MG63 (cell line): ENCODE measurements around the gene LHFPL6. TPM values are rescaled to one million over a fixed set of nuclear protein-coding genes. Genes with fewer than 3 reads are reported as not detected.

Experiments used
- DNase-seq: peaks from one replicate; pipeline ENCODE4 v3.0.0-alpha.2; 2020
- H3K27me3 ChIP-seq: fragments of 250-450 bp; sonication (Bioruptor Pico); 2 replicates; pipeline ENCODE4 v1.5.1; 2020; ENCODE audit warnings: mild to moderate bottlenecking, moderate library complexity
- H3K36me3 ChIP-seq: fragments of 250-450 bp; sonication (Bioruptor Pico); 2 replicates; pipeline ENCODE4 v1.5.1; 2020; ENCODE audit warnings: mild to moderate bottlenecking, moderate library complexity
- H3K4me3 ChIP-seq: fragments of 250-450 bp; sonication (Bioruptor Pico); 2 replicates; pipeline ENCODE4 v1.5.1; 2020; ENCODE audit warnings: mild to moderate bottlenecking, moderate library complexity
- H3K9me3 ChIP-seq: fragments of 250-450 bp; sonication (Bioruptor Pico); 2 replicates; pipeline ENCODE4 v1.5.1; 2020; ENCODE audit warnings: mild to moderate bottlenecking, moderate library complexity
- total RNA-seq: library from RNA; depleted of rRNA; stranded (reverse); fragments of >200 nt; shearing (Covaris generic); gene quantifications from 2 replicates; pipeline ENCODE4 v1.2.3, GENCODE V29; 2014; ENCODE audit warnings: low replicate concordance; rRNA removed

The LHFPL6 gene
- total RNA-seq, 1 experiment from 2014 or later = 71.5 TPM

DNA sequence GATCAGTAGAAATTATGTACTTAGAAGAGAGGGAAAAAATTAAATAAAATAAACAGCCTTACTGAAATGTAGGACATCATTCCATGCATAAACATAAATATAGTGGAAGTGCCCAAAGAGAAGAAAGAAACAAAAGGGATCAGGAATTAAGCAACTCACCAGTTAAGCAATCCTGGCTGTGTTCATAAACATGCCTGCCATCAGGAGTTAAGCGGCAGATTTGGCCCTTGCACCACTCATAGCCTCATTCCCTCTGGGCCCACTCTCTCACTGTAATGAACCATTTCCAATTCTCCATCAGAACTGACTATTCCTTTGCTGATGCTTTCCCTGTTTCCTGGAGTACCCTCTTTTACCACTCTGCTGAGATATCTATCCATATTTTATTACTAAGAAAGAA, 281.4 kb downstream of the LHFPL6 start:
- H3K27me3 ChIP-seq = no peaks in the 10 kb centered on the region
- peak; percentile 33 for DNase-seq
- no peaks in the 10 kb centered on the region for H3K9me3 ChIP-seq
- no peak overlapping the region for H3K4me3 ChIP-seq
- no peaks in the 10 kb centered on the region for H3K36me3 ChIP-seq

DNA sequence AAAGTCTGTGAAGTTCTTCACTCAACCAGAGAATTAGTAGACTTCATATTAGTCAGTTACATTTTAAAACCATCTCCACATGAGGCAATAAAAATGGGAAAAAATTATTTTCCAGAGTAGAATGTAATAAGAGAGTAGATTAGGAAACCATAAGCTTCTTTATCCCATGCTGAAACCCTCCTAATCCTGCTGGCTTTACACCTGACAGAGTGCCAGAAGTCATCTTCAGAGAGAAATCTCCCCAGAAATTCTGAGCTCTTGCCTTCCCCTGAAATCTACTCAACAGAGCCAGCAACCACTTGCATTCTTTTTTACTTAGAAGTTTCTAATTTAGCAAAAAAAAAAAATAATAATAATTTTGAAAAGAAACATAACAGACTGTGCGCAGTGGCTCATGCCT, 284.8 kb downstream of the LHFPL6 start:
- Histone ChIP-seq H3K9me3 (no peaks in the 10 kb centered on the region), H3K4me3 (no peak overlapping the region), H3K36me3 (no peaks in the 10 kb centered on the region), H3K27me3 (no peaks in the 10 kb centered on the region)
- peak; percentile 4 for DNase-seq

DNA sequence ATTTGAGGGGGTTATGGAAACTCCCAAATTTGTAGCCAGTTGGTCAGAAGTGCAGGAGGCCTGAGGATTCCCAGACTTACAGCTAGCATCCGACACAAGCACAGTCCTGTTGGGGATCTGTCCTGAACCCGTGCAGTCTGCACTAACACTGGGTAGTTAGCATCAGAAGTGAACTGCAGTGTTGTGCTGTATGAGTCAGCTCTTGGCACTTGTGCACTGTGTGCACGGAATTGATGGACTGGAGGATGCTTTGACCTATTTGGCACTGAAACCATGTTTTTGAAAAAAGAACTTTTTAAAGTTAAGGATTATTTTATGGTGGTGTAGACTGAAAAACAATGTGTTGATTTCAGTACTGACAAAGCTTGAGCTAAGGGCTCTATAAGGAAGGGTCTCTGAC, 285.7 kb downstream of the LHFPL6 start:
- Histone ChIP-seq H3K9me3 (no peaks in the 10 kb centered on the region), H3K4me3 (no peak overlapping the region), H3K27me3 (no peaks in the 10 kb centered on the region), H3K36me3 (no peaks in the 10 kb centered on the region)
- peak; percentile 81 for DNase-seq

DNA sequence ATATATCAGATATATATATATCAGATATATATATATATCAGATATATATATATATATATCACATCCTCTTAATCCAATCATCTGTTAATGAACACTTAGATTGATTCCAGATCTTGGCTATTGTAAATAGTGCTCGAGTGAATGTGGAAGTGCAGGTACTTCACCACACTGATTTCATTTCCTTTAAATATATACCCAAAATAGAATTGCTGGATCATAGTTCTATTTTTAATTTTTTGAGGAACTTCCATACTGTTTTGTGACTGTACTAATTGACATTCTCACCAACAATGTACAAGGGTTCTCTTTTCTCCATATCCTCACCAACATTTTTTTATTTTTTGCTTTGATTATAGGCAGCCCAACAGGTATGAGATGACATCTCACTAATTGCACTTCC, 287.2 kb downstream of the LHFPL6 start:
- no peak for DNase-seq
- Histone ChIP-seq H3K4me3 (no peak overlapping the region), H3K36me3 (no peaks in the 10 kb centered on the region), H3K27me3 (no peaks in the 10 kb centered on the region), H3K9me3 (no peaks in the 10 kb centered on the region)

DNA sequence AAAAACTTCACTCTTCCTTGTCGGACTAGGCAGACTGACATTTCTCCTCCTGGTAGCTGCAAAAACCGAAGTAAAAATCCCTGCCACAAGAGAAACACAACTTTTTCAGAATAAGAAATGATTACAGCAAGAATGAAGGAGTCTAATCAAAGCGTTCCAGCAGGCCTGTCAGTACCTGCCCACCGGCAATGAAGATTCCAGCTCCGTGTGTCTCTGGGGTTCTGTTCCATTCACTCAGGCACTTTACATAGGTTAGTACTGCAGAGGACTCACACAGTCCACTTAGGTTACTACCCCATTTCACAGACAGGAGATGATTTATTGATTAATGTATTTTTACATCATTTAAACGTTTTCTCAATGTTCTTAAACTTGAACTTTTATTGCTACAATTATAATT, 289.3 kb downstream of the LHFPL6 start:
- no peaks in the 10 kb centered on the region for H3K9me3 ChIP-seq
- no peak for DNase-seq
- no peaks in the 10 kb centered on the region for H3K27me3 ChIP-seq
- H3K4me3 ChIP-seq = no peak overlapping the region
- no peaks in the 10 kb centered on the region for H3K36me3 ChIP-seq

DNA sequence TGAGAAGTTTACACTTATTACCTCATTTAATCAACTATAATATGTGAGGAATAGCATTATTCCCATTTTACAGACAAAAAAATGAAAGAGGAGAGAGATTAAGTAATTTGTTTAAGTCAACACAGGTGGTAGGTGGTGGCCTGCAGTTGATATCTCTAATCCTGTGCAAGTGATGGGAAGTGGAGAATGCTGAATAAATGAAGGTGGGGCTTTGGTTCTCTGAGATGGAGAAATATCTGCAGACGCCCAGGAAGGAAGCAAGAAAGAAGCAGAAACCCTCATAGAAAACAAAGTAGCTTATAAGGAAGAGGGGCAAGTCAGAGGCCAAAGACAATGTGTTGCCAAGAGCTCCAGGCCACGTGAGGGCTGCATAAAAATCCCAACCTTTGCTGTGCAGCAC, 290.4 kb downstream of the LHFPL6 start:
- Histone ChIP-seq H3K4me3 (no peak overlapping the region), H3K27me3 (no peaks in the 10 kb centered on the region), H3K36me3 (no peaks in the 10 kb centered on the region), H3K9me3 (no peaks in the 10 kb centered on the region)
- DNase-seq = no peak

DNA sequence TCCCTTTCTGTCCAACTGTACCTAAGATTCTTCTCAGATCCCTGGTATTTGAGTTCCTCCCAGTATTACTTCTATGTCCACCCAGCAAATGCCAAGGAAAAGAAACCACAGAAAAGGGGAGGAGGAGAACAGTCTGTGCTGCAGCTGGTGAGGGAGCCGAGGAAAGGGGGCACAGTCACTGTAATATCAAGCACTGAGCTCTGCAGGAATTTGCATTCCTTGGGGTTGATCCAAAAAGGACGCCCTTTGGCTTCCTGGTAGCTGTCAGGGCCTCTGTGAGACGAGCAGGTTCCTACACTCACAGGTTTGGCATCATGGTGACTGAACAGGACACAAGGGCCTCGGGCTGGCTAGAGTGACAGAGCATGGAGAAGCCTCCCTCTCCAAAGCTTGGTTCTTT, 291.4 kb downstream of the LHFPL6 start:
- H3K27me3 ChIP-seq = no peaks in the 10 kb centered on the region
- H3K36me3 ChIP-seq = no peaks in the 10 kb centered on the region
- peak; percentile 7 for DNase-seq
- H3K4me3 ChIP-seq = no peak overlapping the region
- H3K9me3 ChIP-seq = no peaks in the 10 kb centered on the region

DNA sequence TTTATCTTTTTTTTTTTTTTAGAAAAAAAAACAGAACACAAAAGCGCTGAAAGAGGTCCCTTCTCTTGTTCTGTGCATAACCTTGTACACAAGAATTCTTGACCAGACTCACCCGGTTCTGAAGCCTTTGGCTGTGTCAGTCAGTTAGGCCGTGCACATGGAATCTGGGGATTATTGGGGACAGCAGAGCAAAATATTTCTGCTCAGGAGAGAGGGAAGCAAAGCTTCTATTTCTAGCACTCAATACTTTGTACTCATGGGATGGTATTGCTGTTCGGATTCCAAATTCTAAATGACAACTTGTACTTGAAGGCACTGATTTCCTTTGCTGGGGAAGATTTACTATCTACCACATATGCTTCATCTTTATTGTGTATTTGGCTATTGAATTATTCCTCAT, 292.0 kb downstream of the LHFPL6 start:
- Histone ChIP-seq H3K9me3 (no peaks in the 10 kb centered on the region), H3K36me3 (no peaks in the 10 kb centered on the region), H3K4me3 (no peak overlapping the region), H3K27me3 (no peaks in the 10 kb centered on the region)
- no peak for DNase-seq

DNA sequence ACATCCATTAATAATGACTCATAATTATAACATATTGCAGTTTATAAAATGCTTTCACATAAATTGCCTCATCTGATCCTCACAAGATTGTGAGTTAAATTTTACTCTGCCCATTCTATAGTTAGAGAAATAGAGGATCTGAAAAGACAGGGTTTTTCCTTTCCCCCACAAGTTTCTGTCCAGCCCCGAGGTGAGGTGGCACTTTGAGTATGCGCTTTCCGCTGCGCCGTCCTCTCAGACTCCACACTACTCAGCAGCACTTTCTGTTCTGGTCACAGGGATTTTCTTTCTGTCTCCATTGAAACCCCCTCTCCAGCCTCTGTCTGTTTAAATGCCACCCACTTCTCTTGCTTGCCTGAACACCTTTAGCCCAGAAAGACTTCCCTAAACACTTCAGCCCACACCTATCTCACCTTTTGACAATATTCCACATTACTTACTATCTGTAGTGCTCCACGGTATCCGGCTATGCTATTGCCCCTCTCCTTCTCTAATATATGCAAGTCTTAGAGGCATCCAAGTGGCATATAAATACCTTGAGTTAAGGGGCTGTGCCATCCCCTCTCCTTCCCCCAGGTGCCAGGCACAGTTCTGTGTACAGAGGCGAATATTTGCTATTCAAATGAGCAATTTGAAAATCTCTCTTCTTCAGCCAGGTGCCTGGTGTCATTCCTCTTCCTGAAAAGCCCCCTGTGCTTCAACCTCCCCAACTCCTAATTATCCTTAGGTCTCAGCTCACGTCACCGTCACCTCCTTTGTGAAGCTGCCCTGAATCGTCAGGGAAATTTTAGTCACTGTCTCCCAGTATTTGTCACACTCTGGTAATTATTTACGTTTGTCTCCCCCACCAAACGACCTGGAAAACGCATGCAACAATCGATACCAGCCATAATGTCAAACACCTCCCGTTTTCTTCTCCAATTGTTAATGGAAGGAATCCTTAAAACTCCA, 296.1 kb downstream of the LHFPL6 start:
- DNase-seq = no peak
- no peak overlapping the region for H3K4me3 ChIP-seq
- no peaks in the 10 kb centered on the region for H3K9me3 ChIP-seq
- H3K27me3 ChIP-seq = no peaks in the 10 kb centered on the region
- H3K36me3 ChIP-seq = no peaks in the 10 kb centered on the region

DNA sequence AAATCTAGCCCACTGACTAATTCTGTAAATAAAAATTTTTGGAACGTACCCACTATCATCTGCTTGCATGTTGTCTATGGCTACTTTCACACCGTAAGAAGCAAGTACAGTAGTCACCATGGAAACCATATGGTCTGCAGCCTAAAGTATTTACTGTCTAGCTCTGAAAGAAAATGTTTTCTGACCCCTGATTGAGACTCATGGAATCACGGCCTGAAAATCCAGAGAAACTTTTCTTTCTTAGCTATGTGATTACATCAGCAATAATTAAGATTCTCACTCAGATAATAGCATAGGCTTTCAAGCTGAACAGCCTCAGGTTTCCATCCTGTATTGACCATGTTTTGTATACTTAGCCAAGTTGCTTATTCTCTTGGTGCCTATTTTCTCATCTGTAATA, 300.2 kb downstream of the LHFPL6 start:
- DNase-seq = no peak
- H3K27me3 ChIP-seq = no peaks in the 10 kb centered on the region
- H3K36me3 ChIP-seq = no peaks in the 10 kb centered on the region
- no peaks in the 10 kb centered on the region for H3K9me3 ChIP-seq
- H3K4me3 ChIP-seq = no peak overlapping the region

DNA sequence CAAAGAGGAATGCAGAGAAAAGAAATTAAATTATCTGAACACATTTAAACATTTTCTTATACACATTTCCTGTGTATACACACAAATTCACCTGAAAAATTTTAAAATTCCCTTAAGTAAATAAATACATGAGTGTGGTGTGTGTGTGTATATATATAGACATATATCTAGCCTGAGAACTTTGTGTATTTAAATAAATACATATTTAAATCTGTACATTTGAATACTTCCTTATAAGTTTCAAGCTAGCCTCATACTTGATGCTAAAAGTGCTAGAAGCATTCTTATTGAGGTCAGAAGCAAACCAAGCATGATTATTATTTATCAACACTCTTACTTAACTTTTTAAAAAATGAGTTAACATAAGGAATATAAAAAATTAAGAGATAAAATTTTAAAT, 304.0 kb downstream of the LHFPL6 start:
- Histone ChIP-seq H3K9me3 (no peaks in the 10 kb centered on the region), H3K27me3 (no peaks in the 10 kb centered on the region), H3K36me3 (no peaks in the 10 kb centered on the region), H3K4me3 (no peak overlapping the region)
- DNase-seq = no peak

DNA sequence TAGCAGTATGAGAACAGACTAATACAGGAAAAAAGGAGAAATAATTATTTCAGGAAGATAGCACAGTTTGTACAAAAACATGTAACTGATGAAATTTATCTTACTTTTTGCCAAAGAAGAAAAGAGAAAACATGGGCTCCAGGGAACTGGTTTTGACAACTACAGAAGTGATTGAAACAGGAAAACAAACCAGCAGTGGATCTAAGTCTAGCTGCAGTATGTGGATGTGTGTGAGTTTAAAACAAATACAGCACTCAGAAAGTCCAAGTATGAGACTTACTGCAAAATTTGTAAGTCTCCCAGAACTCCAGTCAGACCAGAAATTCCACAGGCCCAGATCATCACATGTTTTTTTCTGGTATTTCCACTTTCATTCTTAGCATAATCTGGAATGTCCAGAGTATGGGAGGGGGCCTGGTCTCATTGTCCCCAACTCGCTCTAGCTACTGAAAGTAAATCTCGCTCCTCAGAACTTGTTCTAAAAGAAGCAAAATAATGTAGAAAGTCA, 305.3 kb downstream of the LHFPL6 start:
- no peak for DNase-seq
- H3K4me3 ChIP-seq = no peak overlapping the region
- no peaks in the 10 kb centered on the region for H3K36me3 ChIP-seq
- H3K27me3 ChIP-seq = no peaks in the 10 kb centered on the region
- no peaks in the 10 kb centered on the region for H3K9me3 ChIP-seq

DNA sequence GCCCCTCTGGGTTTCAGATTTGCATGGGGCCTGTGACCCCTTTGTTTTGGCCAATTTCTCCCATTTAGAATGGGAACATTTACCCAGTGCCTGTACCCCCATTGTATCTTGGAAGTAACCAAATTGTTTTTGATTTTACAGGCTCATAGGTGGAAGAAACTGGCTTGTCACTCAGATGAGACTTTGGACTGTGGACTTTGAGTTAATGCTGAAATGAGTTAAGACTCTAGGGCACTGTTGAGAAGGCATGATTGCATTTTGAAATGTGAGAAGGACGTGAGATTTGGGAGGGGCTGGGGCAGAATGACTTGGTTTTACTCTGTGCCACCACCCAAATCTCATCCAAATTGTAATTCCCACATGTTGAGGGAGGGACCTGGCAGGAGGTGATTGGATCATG, 306.0 kb downstream of the LHFPL6 start:
- Histone ChIP-seq H3K4me3 (no peak overlapping the region), H3K27me3 (no peaks in the 10 kb centered on the region), H3K36me3 (no peaks in the 10 kb centered on the region), H3K9me3 (no peaks in the 10 kb centered on the region)
- DNase-seq = no peak

DNA sequence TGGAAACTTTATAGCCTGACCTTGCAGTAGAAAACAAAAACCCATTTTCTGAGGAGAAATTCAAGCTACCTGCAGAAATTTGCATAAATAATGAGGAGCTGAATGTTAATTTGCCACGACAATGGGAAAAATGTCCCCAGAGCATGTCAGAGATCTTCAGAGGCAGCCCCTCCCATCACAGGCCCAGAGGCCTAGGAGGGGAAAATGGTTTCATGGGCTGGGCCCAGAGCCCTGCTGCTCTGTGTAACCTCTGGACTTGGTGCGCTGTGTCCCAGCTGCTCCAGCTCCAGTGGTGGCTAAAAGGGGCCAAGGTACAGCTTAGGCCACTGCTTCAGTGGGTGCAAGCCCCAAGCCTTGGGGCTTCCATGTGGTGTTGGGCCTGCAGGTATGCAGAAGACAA, 306.8 kb downstream of the LHFPL6 start:
- no peaks in the 10 kb centered on the region for H3K9me3 ChIP-seq
- no peak overlapping the region for H3K4me3 ChIP-seq
- no peaks in the 10 kb centered on the region for H3K36me3 ChIP-seq
- H3K27me3 ChIP-seq = no peaks in the 10 kb centered on the region
- DNase-seq = no peak

Other genes with a start within 250 kb of the LHFPL6 start
- gene COG6, start 52.5 kb upstream of the LHFPL6 start, total RNA-seq = 19.9 and 21.4 TPM in 2 replicates